Upper lobe of left lung (tissue), 6 donors: ENCODE results near the gene PLB1. TPM values are rescaled to one million over a fixed set of nuclear protein-coding genes. Genes with fewer than 3 reads are reported as not detected.

ENCODE experiments used
- ATAC-seq, 2 donors: fragments of 200-7000 bp; cut with Tn5 transposase; one replicate each; pipeline ENCODE4 v1.9.1; 2022; ENCODE audit warnings: mild to moderate bottlenecking in 2 of 2, moderate library complexity in 2 of 2; ENCODE audit not compliant: low FRiP score in 2 of 2
- DNase-seq, 2 donors: peaks; one replicate each; pipeline ENCODE4 v3.0.0-alpha.2; 2019 to 2020
- H3K27ac ChIP-seq, 4 donors: fragments of 200-600 bp; sonication (generic); one replicate each; pipeline ENCODE4 v1.5.1; 2016 to 2019
- H3K27me3 ChIP-seq, 4 donors: fragments of 200-600 bp; sonication (generic); one replicate each; pipeline ENCODE4 v1.5.1; 2017 to 2019
- H3K36me3 ChIP-seq, 4 donors: fragments of 200-600 bp; sonication (generic); one replicate each; pipeline ENCODE4 v1.5.1; 2016 to 2019
- H3K4me1 ChIP-seq, 4 donors: fragments of 200-600 bp; sonication (generic); one replicate each; pipeline ENCODE4 v1.5.1; 2018 to 2019
- H3K4me3 ChIP-seq, 4 donors: fragments of 200-600 bp; sonication (generic); one replicate each; pipeline ENCODE4 v1.5.1; 2017 to 2019; ENCODE audit warnings: mild to moderate bottlenecking in 2 of 4, moderate library complexity in 1 of 4
- H3K9me3 ChIP-seq, 4 donors: fragments of 200-600 bp; sonication (generic); one replicate each; pipeline ENCODE4 v1.5.1; 2018 to 2019
- CTCF ChIP-seq, 6 experiments: fragments of 450-650 bp in 4 of 6; fragments of 200-600 bp in 2 of 6; sonication (generic) in 2 of 6; IDR thresholded peaks; one replicate each; pipeline ENCODE4 v1.5.1; 2016 to 2019; ENCODE audit warnings: antibody characterized with exemption in 6 of 6
- EP300 ChIP-seq, 4 donors: sonication (generic); formaldehyde crosslinking; IDR thresholded peaks; one replicate each; pipeline ENCODE4 v1.5.1; 2017; ENCODE audit warnings: antibody characterized with exemption in 4 of 4, control low read depth in 2 of 4
- POLR2A ChIP-seq, 4 donors: fragments of 450-650 bp; IDR thresholded peaks; one replicate each; pipeline ENCODE4 v1.5.1; 2016 to 2017; ENCODE audit warnings: antibody characterized with exemption in 4 of 4, mild to moderate bottlenecking in 2 of 4
- POLR2AphosphoS5 ChIP-seq, 2 donors: sonication (generic); formaldehyde crosslinking; IDR thresholded peaks; one replicate each; pipeline ENCODE4 v1.5.1; 2017; ENCODE audit warnings: antibody characterized with exemption in 2 of 2
- WGBS, 2 donors: methylation state at CpG; one replicate each; pipeline ENCODE4 v1.1.5; 2017 to 2018; 5-methylcytosine and 5-hydroxymethylcytosine counted together
- total RNA-seq, 6 donors: library from RNA; depleted of rRNA in 4 of 6; stranded (reverse); fragments of >200 nt in 4 of 6; gene quantifications; one replicate each; pipeline versions ENCODE4 v1.1.0 to v1.2.1, GENCODE V29; 2016 to 2021
- donor health status: DM: no; HTN: no; CAD: no; lungs with moderate emphysema.
- donor health status: DM: no; HTN: yes; CAD: no; lungs with severe emphysema.

The PLB1 gene
- total RNA-seq, 6 donors from 2014 or later = 3.1 to 9.1 (median 5.4) TPM

- no peak overlapping the region for H3K4me3 ChIP-seq
- TF ChIP-seq EP300 (IDR thresholded peaks at IDR 0.05) (no peak), CTCF (IDR thresholded peaks at IDR 0.05) (no peak), POLR2AphosphoS5 (IDR thresholded peaks at IDR 0.05) (no peak), POLR2A (IDR thresholded peaks at IDR 0.05) (no peak)
- ATAC-seq (no peak), DNase-seq (no peak)
- no peaks in the 10 kb centered on the region for H3K9me3 ChIP-seq
- H3K27me3 ChIP-seq = no peaks in the 10 kb centered on the region
- H3K4me1 ChIP-seq = no peaks in the 10 kb centered on the region
- no peak overlapping the region for H3K27ac ChIP-seq
- 84 to 93% methylated on average over 4 of the region's 4 CpGs for WGBS, 2 donors
- H3K36me3 ChIP-seq = no peaks in the 10 kb centered on the region
Observed at GRCh38 chr2:28487258-28487657, 8.6 kb upstream of the PLB1 start.

GRCh38 chr2:28488083-28488830 lies 7.6 kb upstream of the PLB1 start:
- 83 to 86% methylated on average over 6 of the region's 6 CpGs for WGBS, 2 donors

GRCh38 chr2:28488858-28489575 lies 6.8 kb upstream of the PLB1 start:
- Histone ChIP-seq H3K4me3 (no peak overlapping the region), H3K9me3 (no peaks in the 10 kb centered on the region), H3K36me3 (no peaks in the 10 kb centered on the region), H3K4me1 (no peaks in the 10 kb centered on the region), H3K27me3 (no peaks in the 10 kb centered on the region), H3K27ac (no peak overlapping the region)
- ATAC-seq = no peak
- no peak for DNase-seq
- TF ChIP-seq POLR2A (IDR thresholded peaks at IDR 0.05) = no peak
- TF ChIP-seq CTCF (IDR thresholded peaks at IDR 0.05) = no peak
- TF ChIP-seq EP300 (IDR thresholded peaks at IDR 0.05) = no peak
- TF ChIP-seq POLR2AphosphoS5 (IDR thresholded peaks at IDR 0.05) = no peak
- 36 to 76% methylated on average over 2 to 4 of the region's 4 CpGs for WGBS, 2 donors

More at GRCh38 chr2:28488083-28488830, 7.6 kb upstream of the PLB1 start:
- no peak for DNase-seq
- H3K4me1 ChIP-seq = no peaks in the 10 kb centered on the region
- no peak for ATAC-seq
- H3K27ac ChIP-seq = no peak overlapping the region
- no peaks in the 10 kb centered on the region for H3K36me3 ChIP-seq
- H3K4me3 ChIP-seq = no peak overlapping the region
- TF ChIP-seq POLR2A (IDR thresholded peaks at IDR 0.05) (no peak), CTCF (IDR thresholded peaks at IDR 0.05) (no peak), POLR2AphosphoS5 (IDR thresholded peaks at IDR 0.05) (no peak), EP300 (IDR thresholded peaks at IDR 0.05) (no peak)
- no peaks in the 10 kb centered on the region for H3K27me3 ChIP-seq
- no peaks in the 10 kb centered on the region for H3K9me3 ChIP-seq

GRCh38 chr2:28490558-28490957 lies 5.3 kb upstream of the PLB1 start:
- no peak overlapping the region for H3K4me3 ChIP-seq
- TF ChIP-seq EP300 (IDR thresholded peaks at IDR 0.05) (no peak), POLR2A (IDR thresholded peaks at IDR 0.05) (no peak), POLR2AphosphoS5 (IDR thresholded peaks at IDR 0.05) (no peak), CTCF (IDR thresholded peaks at IDR 0.05) (no peak)
- ATAC-seq (no peak), DNase-seq (no peak)
- no peaks in the 10 kb centered on the region for H3K27me3 ChIP-seq
- no peaks in the 10 kb centered on the region for H3K4me1 ChIP-seq
- H3K9me3 ChIP-seq = no peaks in the 10 kb centered on the region
- no peak overlapping the region for H3K27ac ChIP-seq
- 75 to 85% methylated on average over 3 to 7 of the region's 7 CpGs for WGBS, 2 donors
- H3K36me3 ChIP-seq = no peaks in the 10 kb centered on the region
